ENCODE results near the gene CHID1.

Gene CHID1

GRCh38 chr11:932435-932834 is 21.8 kb upstream of the CHID1 start:
- no peak for DNase-seq

GRCh38 chr11:931385-931784 is 20.8 kb upstream of the CHID1 start:
- no peak for DNase-seq

- no peak for DNase-seq
Measured at GRCh38 chr11:929405-929804, 18.8 kb upstream of the CHID1 start.

GRCh38 chr11:928786-929185 is 18.2 kb upstream of the CHID1 start:
- no peak for DNase-seq

- DNase-seq = no peak
Measured at GRCh38 chr11:927871-928270, 17.3 kb upstream of the CHID1 start.

GRCh38 chr11:926341-926916 is 15.8 kb upstream of the CHID1 start:
- peak; percentile 81 for DNase-seq

GRCh38 chr11:925496-926301 is 15.1 kb upstream of the CHID1 start, which contains the start of gene AP2A2:
AP2A2 (plus strand) TSS chr11:925870; CDS start chr11:926022, 152 bp downstream.
- peak; percentile 87 for DNase-seq

GRCh38 chr11:925158-925495 is 14.5 kb upstream of the CHID1 start:
- no peak for DNase-seq

GRCh38 chr11:924406-925157 is 14.0 kb upstream of the CHID1 start:
- DNase-seq = no peak

- no peak for DNase-seq
Measured at GRCh38 chr11:923691-924405, 13.2 kb upstream of the CHID1 start.

- no peak for DNase-seq
Measured at GRCh38 chr11:921921-922678, 11.5 kb upstream of the CHID1 start.

GRCh38 chr11:917426-917825 is 6.8 kb upstream of the CHID1 start:
- DNase-seq = no peak

GRCh38 chr11:914747-915501 is 4.3 kb upstream of the CHID1 start:
- DNase-seq = no peak

GRCh38 chr11:914204-914603 is 3.6 kb upstream of the CHID1 start:
- no peak for DNase-seq

- no peak for DNase-seq
Measured at GRCh38 chr11:913043-913442, 2.4 kb upstream of the CHID1 start.

GRCh38 chr11:912266-912665 is 1.7 kb upstream of the CHID1 start:
- no peak for DNase-seq

- DNase-seq = no peak
Measured at GRCh38 chr11:911890-912219, 1.2 kb upstream of the CHID1 start.

GRCh38 chr11:911031-911889 is 650 bp upstream of the CHID1 start:
- peak; percentile 69 for DNase-seq

- DNase-seq = no peak
Measured at GRCh38 chr11:910044-910588, 494 bp downstream of the CHID1 start.

- DNase-seq = no peak
Measured at GRCh38 chr11:909406-909805, 1.2 kb downstream of the CHID1 start.

- DNase-seq = peak; percentile 36
Measured at GRCh38 chr11:908273-908672, 2.3 kb downstream of the CHID1 start.

All from EL (cell line).